GM21825 (cell line): Measurements from ENCODE around the gene LY6G6C.
A peak's percentile ranks its signal among the peaks of the same experiment; 100 is the strongest.

ENCODE experiments used
- ATAC-seq: cut with Tn5 transposase; IDR thresholded peaks from one replicate; pipeline ENCODE4 v1.9.1; 2021; ENCODE audit warnings: mild to moderate bottlenecking, moderate library complexity; ENCODE audit not compliant: unreplicated experiment

LY6G6C gene

GRCh38 chr6:31687321-31687720 is 34.2 kb downstream of the LY6G6C start:
- ATAC-seq, result no peak

DNA sequence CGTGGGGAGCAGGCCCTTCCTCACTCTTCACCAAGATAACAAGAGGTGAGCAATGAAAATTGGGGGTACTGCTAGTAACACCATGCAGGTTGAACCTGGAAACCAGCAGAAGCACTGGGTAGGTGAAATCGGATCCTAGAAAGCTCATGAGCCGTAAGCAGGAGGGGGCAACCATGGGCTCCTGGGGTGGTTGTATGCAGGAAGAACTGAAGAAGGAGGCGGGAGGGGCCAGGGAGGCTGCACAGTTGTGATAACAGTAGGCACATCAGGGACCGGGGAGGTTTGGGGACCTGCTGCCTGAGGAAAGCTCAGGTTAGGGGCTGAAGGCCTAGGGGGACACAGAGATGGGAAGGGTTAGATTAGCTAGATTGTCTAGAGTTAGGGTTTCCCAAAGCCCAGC is 35.1 kb downstream of the LY6G6C start:
- no peak for ATAC-seq

DNA sequence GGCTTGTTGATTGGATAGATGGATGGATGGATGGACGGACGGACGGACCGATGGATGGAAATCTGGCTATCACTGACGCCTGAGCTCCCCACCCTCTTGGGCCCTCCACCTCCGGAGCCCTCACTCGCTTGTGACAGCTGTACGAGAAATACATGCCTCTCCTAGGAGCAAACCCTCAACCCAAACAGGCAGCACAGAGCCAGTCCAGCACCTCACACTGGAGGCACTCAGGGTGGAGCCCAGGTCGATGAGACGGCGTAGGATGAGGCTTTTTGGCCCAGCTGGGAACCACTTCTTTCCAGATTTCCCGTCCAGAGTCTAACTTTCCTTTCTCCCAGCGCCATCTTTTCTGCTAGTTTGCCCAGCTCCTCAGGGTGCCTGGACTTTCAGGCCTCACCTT is 38.0 kb downstream of the LY6G6C start:
- no peak for ATAC-seq

DNA sequence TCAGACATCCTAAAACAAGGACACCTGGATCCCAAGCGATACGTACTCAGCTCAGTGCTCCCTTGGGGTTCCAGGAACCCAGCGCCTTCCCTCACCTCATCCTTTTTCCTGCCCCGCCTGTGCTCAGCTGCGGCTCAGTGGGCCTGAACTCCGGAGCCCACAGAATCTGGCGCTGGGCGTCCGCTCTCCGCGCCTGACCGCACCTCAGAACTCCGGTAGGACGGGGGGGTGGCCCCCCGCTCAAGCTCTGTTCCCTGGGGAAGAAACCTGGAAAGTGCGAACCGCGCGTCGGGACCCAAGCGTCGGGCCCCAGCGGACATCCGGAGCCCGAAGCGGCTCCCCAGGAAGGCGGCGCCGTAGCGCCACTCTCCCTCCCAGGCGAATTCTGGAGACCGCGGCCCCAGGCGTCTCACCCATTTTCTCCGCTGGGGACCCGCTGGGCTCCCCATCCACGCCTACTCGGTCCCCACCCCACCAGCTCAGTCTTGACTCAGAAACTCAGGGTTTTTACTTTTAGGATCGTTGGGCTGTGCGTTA is 40.3 kb downstream of the LY6G6C start:
- peak; percentile 26 for ATAC-seq

DNA sequence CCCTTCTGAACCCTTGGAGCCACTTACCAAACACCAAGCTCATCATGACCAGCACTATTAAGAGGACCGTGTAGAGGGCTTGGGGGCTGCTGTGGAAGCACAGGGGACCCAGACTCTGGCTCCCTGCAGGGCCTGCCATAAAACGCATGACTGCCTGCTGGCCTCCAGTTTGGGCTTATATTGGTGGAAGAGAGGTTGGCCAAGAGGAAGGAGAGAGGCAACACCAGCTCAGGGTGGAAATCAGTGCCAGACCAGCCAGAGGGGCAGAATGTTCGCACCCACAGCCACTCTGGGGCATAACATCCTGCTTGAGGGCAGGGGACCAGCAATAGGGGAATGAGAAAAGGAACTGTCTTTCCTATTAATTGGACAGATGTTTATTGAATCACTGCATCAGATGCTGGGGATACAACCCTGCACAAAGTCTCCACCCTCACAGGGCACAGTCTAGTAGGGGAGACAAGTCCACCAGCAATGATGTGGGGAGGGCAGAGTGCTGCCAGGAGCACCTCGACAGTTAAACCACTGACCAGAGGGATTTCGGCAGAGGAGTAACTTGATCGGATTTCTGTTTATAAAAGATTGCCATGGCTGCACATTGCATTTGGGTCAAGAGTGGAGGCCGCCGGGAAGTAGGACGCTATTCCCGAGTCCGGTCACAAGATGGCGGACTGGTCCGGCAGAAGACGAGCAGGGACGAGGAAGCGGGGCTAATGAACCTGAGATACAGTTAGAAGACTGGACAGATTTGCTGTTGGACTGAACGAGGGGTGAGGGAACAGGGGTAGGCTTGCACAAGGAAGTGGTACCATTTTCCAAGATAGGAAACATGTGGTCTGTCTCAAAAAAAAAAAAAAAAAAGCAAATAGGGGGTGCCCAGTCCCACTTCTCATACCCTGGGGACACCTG is 41.1 kb downstream of the LY6G6C start, which contains the start of gene LY6G5C:
Gene LY6G5C (minus strand): TSS at position 842 of the 909 bp plus-strand sequence. CDS start 694 bp downstream, at position 148.
- ATAC-seq, result peak; percentile 46

DNA sequence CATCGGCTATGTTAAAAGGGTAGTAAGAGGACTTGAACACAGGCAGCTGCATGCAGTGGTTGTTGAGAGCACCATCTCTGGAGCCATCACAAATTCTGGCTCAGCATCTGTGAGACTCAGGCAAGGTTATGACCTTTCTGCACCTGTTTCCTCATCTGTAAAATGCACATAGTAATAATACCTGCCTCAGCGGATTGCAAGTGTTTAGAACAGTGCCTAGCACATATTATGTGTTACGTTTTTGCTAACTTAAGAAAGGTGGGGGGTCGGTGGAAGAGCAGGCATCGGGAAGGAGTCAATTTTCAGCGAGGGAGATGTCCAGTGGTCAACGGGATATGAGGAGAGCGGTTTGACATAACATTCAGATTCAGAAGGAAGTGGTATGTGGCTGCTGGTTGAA is 43.6 kb downstream of the LY6G6C start:
- no peak for ATAC-seq

DNA sequence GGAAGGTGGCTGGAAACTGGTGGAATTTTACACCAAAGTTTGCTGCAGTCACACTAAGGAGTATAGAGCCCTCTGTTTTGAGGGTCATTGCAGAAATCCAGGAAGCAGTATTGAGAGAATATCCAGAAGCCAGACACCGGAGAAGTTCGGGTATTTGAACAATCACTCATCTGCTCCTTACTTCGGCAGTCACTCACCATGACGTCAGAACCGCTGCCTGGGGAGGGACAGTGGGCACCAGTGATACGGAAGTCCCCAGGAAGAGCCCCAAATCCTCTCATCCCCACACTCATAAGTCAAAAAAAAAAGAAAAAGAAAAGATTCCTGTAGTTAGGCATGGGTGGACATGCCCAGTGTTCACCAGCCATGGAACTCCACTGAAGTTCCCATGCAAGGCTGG is 44.6 kb downstream of the LY6G6C start:
- ATAC-seq, result no peak

DNA sequence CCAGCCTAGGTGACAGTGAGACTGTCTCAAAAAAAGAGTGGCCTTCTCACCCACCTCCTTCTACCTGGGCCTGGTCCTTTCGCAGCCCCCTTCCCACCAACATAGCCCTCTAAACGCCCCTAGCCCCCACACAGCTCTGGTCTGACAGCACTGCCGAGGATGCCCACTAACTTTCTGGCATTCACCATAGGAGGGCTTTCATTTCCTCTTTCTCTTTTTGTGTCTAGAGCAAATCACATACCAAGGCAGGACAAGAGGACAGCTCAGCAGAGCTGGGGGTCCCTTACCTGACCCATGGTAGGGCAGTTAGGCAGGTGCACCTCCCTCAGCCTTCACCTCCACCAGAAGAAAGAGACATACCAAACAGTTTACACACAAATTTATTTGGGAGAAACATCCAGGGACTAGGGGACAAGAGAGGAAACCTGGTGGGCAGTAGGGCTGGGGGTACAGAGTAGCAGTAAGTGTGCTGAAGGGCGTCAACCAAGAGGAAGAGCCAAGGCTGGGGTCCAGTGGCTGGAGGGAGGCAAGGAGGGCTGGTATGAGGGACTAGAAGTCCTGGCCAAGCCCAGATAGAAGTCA is 45.1 kb downstream of the LY6G6C start:
- no peak for ATAC-seq

GRCh38 chr6:31669676-31670075 is 51.9 kb downstream of the LY6G6C start, which contains the start of gene LY6G5B:
Gene LY6G5B, plus strand, starts transcription at chr6:31669976. Its CDS starts 975 bp downstream, at chr6:31670951.
- ATAC-seq, result no peak
